Activated CD4-positive, alpha-beta T cell treated with anti-CD3 and anti-CD28 coated beads, Interleukin-2, amount 10 ng/mL, durations not matched to agents 24 days and 14 days (primary cell): ENCODE measurements around the gene ONECUT3. TPM values are rescaled to one million over a fixed set of nuclear protein-coding genes. Genes with fewer than 3 reads are reported as not detected.

Source experiments
- DNase-seq: peaks from one replicate; pipeline ENCODE4 v3.0.0; 2022
- H3K27ac Mint-ChIP-seq: one replicate; pipeline ENCODE4 v1.8.0; 2022; ENCODE audit warnings: mild to moderate bottlenecking, mixed read lengths
- H3K27me3 Mint-ChIP-seq: one replicate; pipeline ENCODE4 v1.8.0; 2022; ENCODE audit warnings: mixed read lengths
- H3K36me3 Mint-ChIP-seq: one replicate; pipeline ENCODE4 v1.8.0; 2022; ENCODE audit warnings: low read depth, mild to moderate bottlenecking, mixed read lengths
- H3K4me1 Mint-ChIP-seq: one replicate; pipeline ENCODE4 v1.8.0; 2021; ENCODE audit warnings: mixed read lengths
- H3K4me3 Mint-ChIP-seq: one replicate; pipeline ENCODE4 v1.8.0; 2022; ENCODE audit warnings: mild to moderate bottlenecking, moderate library complexity, mixed read lengths
- H3K9me3 Mint-ChIP-seq: one replicate; pipeline ENCODE4 v1.8.0; 2021; ENCODE audit warnings: mixed read lengths
- intact Hi-C: fragments of 100-400 bp; cut with micrococcal nuclease; formaldehyde crosslinking; loops from one replicate; pipeline ENCODE4 v1.15.1; 2023
- total RNA-seq: library from RNA; stranded (reverse); gene quantifications from 2 replicates; pipeline ENCODE4 v1.2.3, GENCODE V29; 2022

The ONECUT3 gene
- total RNA-seq, 1 donor from 2014 or later = not detected

- intact Hi-C loops = no loop called here
- H3K4me3 Mint-ChIP-seq = peak overlapping the region; percentile 78
- peaks cover 2% of the 10 kb centered on the region for H3K4me1 Mint-ChIP-seq
- H3K27me3 Mint-ChIP-seq = peaks cover 35% of the 10 kb centered on the region
- no peak overlapping the region for H3K27ac Mint-ChIP-seq
- no peaks in the 10 kb centered on the region for H3K36me3 Mint-ChIP-seq
- no peaks in the 10 kb centered on the region for H3K9me3 Mint-ChIP-seq
- peak; percentile 84 for DNase-seq
Observed at GRCh38 chr19:1725100-1726064, 27.9 kb upstream of the ONECUT3 start.

- no peaks in the 10 kb centered on the region for H3K36me3 Mint-ChIP-seq
- intact Hi-C loops = no loop called here
- H3K4me1 Mint-ChIP-seq = peaks cover 2% of the 10 kb centered on the region
- no peak for DNase-seq
- H3K9me3 Mint-ChIP-seq = no peaks in the 10 kb centered on the region
- peaks cover 24% of the 10 kb centered on the region for H3K27me3 Mint-ChIP-seq
- H3K4me3 Mint-ChIP-seq = no peak overlapping the region
- no peak overlapping the region for H3K27ac Mint-ChIP-seq
Observed at GRCh38 chr19:1728816-1729567, 24.3 kb upstream of the ONECUT3 start.

- intact Hi-C loops = no loop called here
- DNase-seq = no peak
- Mint-ChIP-seq H3K27me3 (peaks cover 26% of the 10 kb centered on the region), H3K4me3 (no peak overlapping the region), H3K36me3 (no peaks in the 10 kb centered on the region), H3K9me3 (no peaks in the 10 kb centered on the region), H3K4me1 (peaks cover 2% of the 10 kb centered on the region), H3K27ac (no peak overlapping the region)
Observed at GRCh38 chr19:1729568-1729925, 23.8 kb upstream of the ONECUT3 start.

- Mint-ChIP-seq H3K36me3 (no peaks in the 10 kb centered on the region), H3K4me3 (no peak overlapping the region), H3K27ac (no peak overlapping the region), H3K9me3 (no peaks in the 10 kb centered on the region), H3K4me1 (peaks cover 2% of the 10 kb centered on the region), H3K27me3 (peaks cover 23% of the 10 kb centered on the region)
- DNase-seq = no peak
- intact Hi-C loops = no loop called here
Observed at GRCh38 chr19:1730157-1730556, 23.1 kb upstream of the ONECUT3 start.

- Mint-ChIP-seq H3K36me3 (no peaks in the 10 kb centered on the region), H3K4me1 (no peaks in the 10 kb centered on the region), H3K27ac (no peak overlapping the region), H3K4me3 (no peak overlapping the region), H3K9me3 (no peaks in the 10 kb centered on the region), H3K27me3 (peaks cover 22% of the 10 kb centered on the region)
- DNase-seq = no peak
- intact Hi-C loops = no loop called here
Observed at GRCh38 chr19:1734321-1734966, 18.9 kb upstream of the ONECUT3 start.

- Mint-ChIP-seq H3K27me3 (peaks cover 28% of the 10 kb centered on the region), H3K4me3 (no peak overlapping the region), H3K4me1 (no peaks in the 10 kb centered on the region), H3K27ac (no peak overlapping the region), H3K36me3 (no peaks in the 10 kb centered on the region), H3K9me3 (peaks cover 3% of the 10 kb centered on the region)
- no peak for DNase-seq
- intact Hi-C loops = no loop called here
Observed at GRCh38 chr19:1736280-1736679, 17.0 kb upstream of the ONECUT3 start.

- H3K27ac Mint-ChIP-seq = no peak overlapping the region
- H3K9me3 Mint-ChIP-seq = peaks cover 3% of the 10 kb centered on the region
- H3K4me1 Mint-ChIP-seq = no peaks in the 10 kb centered on the region
- H3K36me3 Mint-ChIP-seq = no peaks in the 10 kb centered on the region
- no peak overlapping the region for H3K4me3 Mint-ChIP-seq
- H3K27me3 Mint-ChIP-seq = peaks cover 29% of the 10 kb centered on the region
- DNase-seq = no peak
- intact Hi-C loops = no loop called here
Observed at GRCh38 chr19:1736927-1737326, 16.4 kb upstream of the ONECUT3 start.

- Mint-ChIP-seq H3K27ac (no peak overlapping the region), H3K36me3 (no peaks in the 10 kb centered on the region), H3K4me3 (no peak overlapping the region), H3K27me3 (peaks cover 24% of the 10 kb centered on the region), H3K9me3 (peaks cover 3% of the 10 kb centered on the region), H3K4me1 (no peaks in the 10 kb centered on the region)
- no peak for DNase-seq
- intact Hi-C loops = no loop called here
Observed at GRCh38 chr19:1739960-1740629, 13.2 kb upstream of the ONECUT3 start.

GRCh38 chr19:1742989-1743696 is 10.2 kb upstream of the ONECUT3 start:
- no peaks in the 10 kb centered on the region for H3K36me3 Mint-ChIP-seq
- intact Hi-C loops = no loop called here
- DNase-seq = no peak
- peaks cover 6% of the 10 kb centered on the region for H3K4me1 Mint-ChIP-seq
- peaks cover 3% of the 10 kb centered on the region for H3K9me3 Mint-ChIP-seq
- no peak overlapping the region for H3K27ac Mint-ChIP-seq
- peaks cover 31% of the 10 kb centered on the region for H3K27me3 Mint-ChIP-seq
- H3K4me3 Mint-ChIP-seq = no peak overlapping the region

- Mint-ChIP-seq H3K4me1 (peaks cover 6% of the 10 kb centered on the region), H3K27ac (no peak overlapping the region), H3K4me3 (no peak overlapping the region), H3K36me3 (no peaks in the 10 kb centered on the region), H3K9me3 (peaks cover 3% of the 10 kb centered on the region), H3K27me3 (peaks cover 31% of the 10 kb centered on the region)
- intact Hi-C loops = no loop called here
- no peak for DNase-seq
Observed at GRCh38 chr19:1744133-1744665, 9.1 kb upstream of the ONECUT3 start.

- Mint-ChIP-seq H3K9me3 (peaks cover 3% of the 10 kb centered on the region), H3K4me3 (no peak overlapping the region)
- DNase-seq = no peak
Observed at GRCh38 chr19:1744822-1745563, 8.3 kb upstream of the ONECUT3 start.

GRCh38 chr19:1745589-1746031 is 7.7 kb upstream of the ONECUT3 start:
- Mint-ChIP-seq H3K27ac (no peak overlapping the region), H3K36me3 (no peaks in the 10 kb centered on the region), H3K4me3 (no peak overlapping the region), H3K27me3 (peaks cover 35% of the 10 kb centered on the region), H3K4me1 (peaks cover 6% of the 10 kb centered on the region), H3K9me3 (peaks cover under 1% of the 10 kb centered on the region)
- intact Hi-C loops = no loop called here
- DNase-seq = no peak

More at GRCh38 chr19:1744822-1745563, 8.3 kb upstream of the ONECUT3 start:
- Mint-ChIP-seq H3K27me3 (peaks cover 33% of the 10 kb centered on the region), H3K4me1 (peaks cover 6% of the 10 kb centered on the region), H3K36me3 (no peaks in the 10 kb centered on the region), H3K27ac (no peak overlapping the region)
- intact Hi-C loops = no loop called here
